Liver (tissue), 3 donors: ENCODE results near the gene GRAMD2A.

Experiments used
- CTCF ChIP-seq: fragments of 150-350 bp; IDR thresholded peaks from 2 replicates; pipeline ENCODE4 v1.5.1; 2017; ENCODE audit warnings: improper control_type of control experiment, low read depth, low read length; ENCODE audit not compliant: missing input control
- JUND ChIP-seq, 2 donors: IDR thresholded peaks; 2 replicates each; pipeline ENCODE4 v1.6.1; 2016; ENCODE audit warnings: antibody characterized with exemption in 2 of 2
- RAD21 ChIP-seq, 2 donors: IDR thresholded peaks; 2 replicates each; pipeline ENCODE4 v1.6.1; 2016; ENCODE audit warnings: antibody characterized with exemption in 2 of 2, mild to moderate bottlenecking in 2 of 2
- SP1 ChIP-seq: IDR thresholded peaks from 2 replicates; pipeline ENCODE4 v1.6.1; 2018; ENCODE audit warnings: antibody characterized with exemption, mild to moderate bottlenecking
- TAF1 ChIP-seq: conservative IDR thresholded peaks from 2 replicates; pipeline ENCODE4 v1.6.1; 2016; ENCODE audit warnings: antibody characterized with exemption, mild to moderate bottlenecking
- donor health status: healthy.
- donor health status: healthy.

- TF ChIP-seq RAD21 (IDR thresholded peaks at IDR 0.05) (no peak), TAF1 (no peak), JUND (IDR thresholded peaks at IDR 0.05) (no peak), CTCF (no peak), SP1 (no peak)
These were observed 13.8 kb downstream of the GRAMD2A start for GRCh38 chr15:72183781-72184164.
